DMS79 treated with DMSO at 0.1 percent for 48 hours (cell line): ENCODE results near the gene DAB1.

Source experiments
- DNase-seq: peaks from one replicate; lab custom pipeline; 2025; lab: John Stamatoyannopoulos, UW

Gene DAB1

DNA sequence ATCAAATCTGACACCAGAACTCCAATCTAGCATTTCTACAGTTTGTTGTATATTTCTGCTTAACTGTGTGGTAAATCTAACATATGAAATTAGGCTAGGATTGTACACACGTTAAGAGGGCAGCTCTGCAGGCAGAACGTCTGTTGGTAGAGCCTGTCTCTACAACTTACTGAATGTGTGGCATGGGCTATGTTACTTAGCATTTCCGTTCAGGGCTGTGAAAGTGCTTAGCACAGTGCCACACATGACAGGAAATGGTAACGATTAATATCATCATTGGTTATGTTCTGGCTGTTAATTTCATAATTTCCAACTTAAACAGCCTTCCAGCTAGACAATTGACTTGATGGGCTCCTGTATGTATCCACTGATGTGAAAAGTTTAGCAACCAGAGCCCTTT, 448.4 kb downstream of the DAB1 start:
- DNase-seq: no peak

DNA sequence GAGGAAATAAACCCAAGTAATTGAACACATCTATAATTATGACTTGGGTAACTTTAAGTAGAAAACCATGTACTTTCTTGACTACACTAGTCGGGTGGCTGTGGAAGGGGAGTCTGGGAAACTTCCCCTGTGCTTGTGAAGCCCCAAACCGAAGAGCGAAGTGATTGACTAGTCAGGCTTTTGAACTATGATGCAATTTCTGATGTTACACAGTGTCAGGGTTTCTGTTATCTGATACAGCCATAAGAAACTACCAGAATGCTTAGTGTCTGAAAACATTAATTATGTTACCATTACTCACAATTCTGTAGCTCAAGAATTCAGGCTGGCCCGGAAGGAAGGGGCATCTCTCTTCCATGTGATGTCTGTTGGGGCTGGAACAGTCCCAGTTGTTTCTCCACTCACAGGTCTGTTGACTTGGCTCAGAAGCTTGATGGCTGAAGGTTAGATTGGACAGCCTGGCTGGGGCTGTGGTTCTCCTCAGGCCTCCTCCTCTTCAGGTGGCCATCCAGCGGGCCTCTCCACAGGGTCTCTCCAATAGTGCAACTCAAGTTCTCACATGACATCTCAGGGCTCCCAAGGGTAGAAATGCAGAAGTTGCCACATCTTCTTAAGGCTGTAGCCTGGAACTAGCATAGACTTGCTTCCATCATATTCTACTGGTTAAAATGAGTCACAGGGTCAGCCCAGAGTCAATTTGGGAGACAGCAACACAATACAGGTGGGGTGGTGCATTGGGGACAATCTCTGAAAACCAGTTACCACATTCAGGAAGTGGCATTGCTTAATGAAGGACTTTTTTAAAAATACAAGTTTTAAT, 449.7 kb downstream of the DAB1 start:
- DNase-seq: no peak

DNA sequence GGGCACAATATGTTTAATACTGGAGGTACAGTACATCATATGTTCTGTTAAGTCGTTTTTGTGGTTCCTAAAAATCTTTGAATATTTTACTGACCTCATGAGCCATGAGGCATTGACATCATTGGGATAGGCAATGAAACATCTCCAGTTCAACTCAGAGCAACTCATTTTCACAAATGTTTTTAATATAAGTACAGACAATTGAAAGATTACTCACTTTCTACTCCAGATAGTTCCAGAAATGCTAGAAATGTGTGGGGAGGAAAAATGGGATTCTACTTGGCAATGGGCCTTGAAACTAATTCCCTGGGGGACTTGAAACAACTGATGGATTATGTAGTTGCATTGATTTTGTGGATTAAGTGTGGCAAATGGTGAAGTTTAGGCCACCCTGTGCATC, 450.9 kb downstream of the DAB1 start:
- DNase-seq: no peak

DNA sequence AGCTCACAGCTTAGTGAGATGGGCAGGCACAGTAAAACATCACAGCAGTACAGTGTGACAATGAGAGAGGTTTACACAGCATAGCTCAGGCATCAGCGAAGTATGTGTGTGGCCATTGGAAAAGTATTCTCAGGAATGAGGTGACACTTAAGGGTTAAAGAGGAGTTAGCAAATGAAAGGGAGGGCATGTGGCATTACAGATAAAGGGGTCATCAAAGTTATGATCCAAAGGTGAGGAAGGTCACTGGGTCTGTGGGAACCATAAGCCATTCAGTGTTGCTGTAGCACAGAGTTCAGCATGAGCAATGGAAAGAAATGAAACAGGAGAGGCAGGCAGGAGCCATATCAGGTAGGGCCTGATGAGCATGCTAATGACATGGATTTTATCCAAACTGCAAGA, 453.6 kb downstream of the DAB1 start:
- DNase-seq: no peak

DNA sequence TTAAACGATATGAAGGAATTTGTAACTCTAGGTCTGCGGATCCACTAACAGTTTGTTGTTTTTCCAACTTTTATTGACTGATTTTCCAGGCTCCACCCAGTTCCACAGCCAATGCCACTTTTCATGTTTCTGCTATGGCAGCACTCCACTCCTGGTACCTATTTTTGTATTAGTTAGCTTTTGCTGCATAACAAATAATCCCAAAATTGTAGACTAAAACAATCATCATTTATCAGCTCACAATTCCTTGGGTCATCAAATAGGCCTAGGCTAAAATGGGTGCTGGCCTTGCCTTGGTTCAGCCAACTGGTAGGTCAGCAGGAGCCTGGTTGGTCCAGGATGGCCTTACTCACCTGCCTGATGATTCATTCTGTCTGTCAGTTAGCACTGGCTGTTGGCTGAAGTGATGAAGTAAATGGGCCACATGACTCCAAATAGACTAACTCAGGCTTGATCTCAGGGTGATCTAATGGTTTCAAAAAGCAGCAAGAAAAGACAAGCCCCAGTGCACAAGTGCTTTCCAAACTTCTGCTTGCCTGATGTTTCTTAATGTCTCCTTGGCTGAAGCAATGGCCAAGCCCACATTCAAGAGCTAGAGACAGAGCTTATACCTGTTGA, 454.9 kb downstream of the DAB1 start:
- DNase-seq: no peak

DNA sequence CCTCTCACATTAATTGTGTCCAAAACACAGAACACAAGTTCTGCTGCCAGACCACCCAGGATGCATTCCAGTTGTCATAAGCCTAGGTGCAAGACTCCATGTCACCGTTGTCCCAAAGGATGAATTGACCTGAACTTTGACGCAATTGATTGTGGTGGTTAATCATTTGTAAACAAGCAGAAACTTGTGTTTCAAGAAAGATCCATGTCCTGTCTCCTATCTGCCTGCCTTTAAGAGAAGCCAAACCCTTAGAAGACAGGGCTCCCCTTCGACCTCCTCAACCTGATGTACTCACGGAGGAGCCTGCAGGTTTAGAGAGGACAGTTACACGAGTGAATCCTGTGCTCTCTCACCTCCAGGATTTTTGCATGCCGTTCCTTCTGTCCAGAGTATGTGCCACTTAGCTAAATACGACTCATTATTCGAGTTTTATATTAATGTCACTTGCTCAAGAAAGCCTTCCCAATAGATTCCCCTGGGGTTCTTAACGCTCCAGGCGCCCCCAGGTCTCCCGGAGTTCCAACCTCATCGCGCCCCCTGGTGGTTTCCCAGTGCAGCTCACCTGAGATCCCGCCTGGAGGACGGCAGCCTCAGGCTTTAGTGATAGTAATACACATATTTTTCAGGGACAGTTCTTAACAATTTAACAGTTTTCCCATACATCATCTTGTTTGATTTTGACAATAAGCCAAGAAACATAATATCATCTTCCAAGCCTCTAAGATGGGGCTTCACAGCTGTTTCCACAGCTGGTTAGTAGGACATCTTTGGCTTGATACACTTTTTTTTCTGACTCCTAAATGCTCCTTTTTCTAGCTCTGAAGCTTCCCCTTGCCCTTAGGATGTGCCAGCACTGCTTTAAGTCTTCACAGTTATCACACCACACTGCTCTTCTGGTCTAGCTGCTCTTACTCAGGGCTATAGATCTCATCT, 455.7 kb downstream of the DAB1 start:
- no peak for DNase-seq

DNA sequence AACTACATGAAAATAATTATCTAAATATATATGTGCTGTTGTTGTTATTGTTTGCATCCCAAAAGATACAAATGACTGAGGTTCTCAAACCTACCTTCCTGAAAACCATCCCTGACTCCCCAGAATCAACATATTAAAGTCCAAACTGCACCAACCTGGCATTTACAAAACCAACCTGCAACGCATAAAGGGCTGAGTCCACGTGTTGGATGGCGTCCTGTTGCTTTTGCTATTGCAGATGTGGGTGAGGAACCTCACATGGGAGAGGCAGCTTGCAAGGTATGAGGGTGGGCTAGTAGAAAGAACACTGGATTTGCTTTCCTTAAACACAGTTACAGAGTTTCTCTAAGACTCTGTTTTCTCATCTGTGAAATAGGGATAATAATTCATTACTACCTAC, 456.5 kb downstream of the DAB1 start:
- no peak for DNase-seq

DNA sequence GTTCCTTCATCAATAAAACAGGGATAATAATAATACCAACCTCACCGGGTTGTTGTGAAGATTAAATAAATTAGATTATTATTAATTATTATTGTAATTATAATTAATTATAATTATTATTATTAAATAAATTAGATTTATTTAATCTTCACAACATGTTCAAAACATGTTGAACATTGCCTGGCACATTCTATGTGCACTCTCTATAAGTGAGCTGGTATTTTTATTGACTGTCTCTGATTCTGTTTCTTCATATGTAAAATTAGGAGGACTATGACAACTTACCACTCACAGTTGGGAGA, 457.2 kb downstream of the DAB1 start:
- DNase-seq: no peak

DNA sequence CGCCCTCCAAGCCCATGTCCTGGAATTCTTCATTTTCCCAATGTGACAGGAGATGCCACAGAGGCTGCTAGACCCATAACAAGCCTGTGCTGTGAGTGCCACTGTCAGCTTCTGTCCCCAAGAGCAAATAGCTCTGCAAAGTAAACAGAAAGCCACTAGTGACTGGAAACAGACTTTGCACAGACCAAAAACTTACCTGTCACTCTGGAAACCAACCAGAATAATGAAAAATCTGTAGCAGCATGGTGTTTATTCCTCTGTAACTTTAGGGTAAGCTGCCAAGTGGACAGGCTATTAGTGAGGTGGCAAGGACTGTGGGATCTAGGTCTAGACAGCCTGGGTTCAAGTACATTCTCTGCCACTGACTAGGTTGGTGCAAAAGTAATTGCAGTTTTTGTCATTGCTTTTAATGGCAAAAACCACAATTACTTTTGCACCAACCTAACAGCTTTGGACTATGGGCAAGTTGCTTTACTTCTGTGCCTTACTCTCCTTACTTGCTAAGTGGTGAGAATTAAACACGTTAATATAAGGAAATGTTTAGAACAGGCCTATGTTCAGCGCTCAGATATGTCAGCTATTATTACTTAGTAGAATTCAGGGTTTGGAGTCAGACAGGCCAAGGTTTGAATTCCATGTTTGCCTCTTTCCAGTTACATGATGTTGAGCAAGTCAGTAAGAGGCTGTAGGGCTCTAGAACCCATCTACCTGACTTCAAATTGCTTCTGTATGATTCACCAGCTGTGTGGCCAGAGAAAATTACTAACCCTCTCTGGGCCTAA, 457.8 kb downstream of the DAB1 start, which contains the start of gene C8B:
Gene C8B (minus strand): TSS at position 100 of the 782 bp plus-strand sequence. CDS start 67 bp downstream, at position 33.
- no peak for DNase-seq

DNA sequence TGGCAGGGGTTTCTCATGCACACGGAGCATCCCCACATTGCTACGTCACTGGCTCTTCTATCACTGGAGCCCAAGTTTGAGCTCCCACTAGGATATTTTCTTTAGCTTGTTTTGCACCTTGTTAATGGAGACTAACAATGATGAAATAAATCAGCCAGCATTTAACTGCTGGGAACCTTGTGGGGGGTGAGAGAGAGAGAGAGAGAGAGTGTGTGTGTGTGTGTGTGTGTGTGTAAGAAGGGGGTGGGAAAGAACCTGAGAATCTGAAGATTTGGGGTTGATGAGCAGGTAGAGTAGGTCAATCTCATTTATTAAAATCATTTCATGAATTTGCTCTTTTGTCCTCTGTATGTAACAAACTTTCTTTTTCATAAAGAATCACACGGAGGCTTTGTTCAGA, 458.7 kb downstream of the DAB1 start:
- DNase-seq: no peak

DNA sequence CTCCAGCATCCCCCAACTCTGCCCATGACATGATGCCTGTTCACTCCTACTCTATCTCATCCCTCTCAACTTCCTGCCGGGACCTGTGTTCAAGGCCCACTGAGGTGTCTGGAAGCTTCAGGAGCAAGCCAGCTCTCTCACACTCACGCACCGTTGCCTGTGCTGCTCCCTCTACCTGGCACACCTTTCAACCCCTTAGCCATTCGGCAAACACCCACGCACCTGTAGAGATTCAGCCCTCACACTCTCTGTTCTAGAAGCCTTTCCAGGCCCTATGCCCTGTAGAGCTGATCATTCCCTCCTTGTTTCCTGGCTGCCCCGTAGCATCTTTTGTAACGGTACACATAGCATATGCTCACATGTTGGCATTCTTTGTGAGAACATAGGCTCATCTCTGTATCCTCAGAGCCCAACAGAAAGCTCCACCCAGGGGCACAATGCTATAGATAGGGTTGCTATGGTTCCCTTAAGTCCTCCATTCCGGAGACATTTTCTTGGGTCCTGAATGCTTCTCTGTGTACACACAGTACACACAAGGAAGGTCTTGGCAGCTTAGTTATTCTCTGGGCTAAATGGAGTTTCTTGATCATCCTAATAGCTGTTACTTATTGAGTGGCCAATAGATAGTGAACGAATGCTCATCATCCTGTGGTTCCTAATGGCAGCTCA, 459.4 kb downstream of the DAB1 start:
- DNase-seq: no peak

DNA sequence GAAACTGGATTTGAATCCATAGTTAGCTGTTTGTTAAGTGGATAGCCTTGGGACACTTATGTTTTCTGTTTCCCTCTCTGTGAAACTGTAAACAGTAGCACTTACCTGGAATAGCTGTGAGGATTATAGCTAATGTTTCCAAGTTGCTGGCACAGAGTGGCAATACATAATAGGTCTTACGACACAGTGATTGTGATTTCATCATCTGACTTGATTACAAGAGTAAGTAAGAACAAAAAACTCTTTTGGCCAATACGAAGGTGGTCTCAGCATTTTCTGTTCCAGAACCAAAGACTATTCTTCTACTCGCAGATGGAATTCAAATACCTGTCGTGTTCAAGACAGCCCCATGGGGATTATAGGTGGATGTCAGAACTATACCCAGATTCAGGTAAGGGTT, 460.2 kb downstream of the DAB1 start:
- no peak for DNase-seq

DNA sequence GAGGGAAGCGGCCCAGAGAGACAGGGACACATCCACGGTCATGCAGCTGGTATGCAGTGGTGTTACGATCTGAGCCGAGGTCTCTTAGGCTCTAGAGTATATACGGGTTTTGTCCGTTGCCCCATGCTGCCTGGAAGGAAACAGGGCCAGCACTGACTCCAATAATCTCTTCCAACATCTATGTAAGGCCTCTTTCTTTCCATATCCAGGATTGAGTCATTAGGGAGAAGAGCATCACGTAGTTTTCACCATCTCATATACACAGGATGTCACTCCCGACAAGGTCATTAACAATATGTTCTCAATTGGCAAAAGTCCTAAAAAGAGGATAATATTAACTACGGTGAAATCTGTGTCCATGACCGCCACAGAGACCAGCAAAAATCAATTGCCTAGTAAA, 462.4 kb downstream of the DAB1 start:
- DNase-seq: no peak

DNA sequence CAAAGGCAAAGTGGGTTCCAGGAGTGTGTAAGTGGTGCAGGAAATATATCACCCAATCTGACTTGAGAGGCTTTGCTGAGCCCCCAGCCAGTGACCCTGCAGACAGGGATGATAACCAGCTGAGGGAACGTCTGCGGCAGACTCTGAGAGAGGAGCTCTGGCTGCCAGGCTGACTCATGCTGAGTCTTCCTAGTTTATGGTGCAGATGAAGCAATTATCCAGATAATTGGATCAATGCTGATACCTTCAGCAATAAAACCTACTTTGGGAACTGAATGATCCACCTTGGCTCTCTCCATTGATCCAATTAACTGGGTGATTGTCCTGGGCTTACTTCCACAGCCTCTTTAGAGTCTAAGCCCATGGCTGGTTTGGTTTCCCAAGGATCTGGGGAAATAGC, 465.3 kb downstream of the DAB1 start:
- no peak for DNase-seq

DNA sequence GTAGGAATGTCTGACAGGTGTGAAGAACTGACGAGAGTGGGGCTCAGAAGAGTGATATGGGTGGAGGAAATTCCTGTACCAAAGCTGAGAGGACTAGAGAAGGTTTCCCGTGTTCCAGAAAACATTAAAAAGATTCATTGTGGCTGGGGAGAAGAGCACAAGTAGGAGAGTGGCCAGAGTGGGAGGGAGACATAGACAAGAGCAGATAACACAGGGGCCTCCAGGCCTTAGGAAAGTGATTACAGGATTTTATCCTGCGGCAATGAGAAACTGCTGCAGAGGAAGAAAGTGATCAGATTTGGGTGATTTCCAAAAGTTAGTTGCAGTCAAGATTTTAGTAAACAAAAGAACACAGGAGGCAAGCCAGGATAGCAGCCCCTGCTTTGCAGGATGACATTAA, 465.9 kb downstream of the DAB1 start:
- no peak for DNase-seq

DNA sequence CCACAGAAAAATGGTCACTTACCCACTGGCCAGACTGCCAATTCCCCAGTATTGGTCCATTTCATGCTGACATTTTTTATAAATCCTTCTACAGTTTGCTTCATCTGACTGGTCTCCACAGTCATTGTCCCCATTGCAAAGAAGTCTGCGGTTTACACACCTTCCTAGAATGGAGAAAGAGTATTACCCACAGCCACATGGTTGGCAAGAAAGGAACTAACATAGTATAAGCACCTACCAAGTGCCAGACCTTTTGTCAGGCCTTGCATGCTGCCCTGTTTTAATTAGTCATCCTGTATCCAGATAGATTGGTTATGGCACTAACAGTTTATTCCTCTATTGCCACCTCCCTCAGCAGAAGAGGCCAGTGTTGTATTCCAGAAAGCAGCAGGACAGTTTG, 469.2 kb downstream of the DAB1 start:
- no peak for DNase-seq

DNA sequence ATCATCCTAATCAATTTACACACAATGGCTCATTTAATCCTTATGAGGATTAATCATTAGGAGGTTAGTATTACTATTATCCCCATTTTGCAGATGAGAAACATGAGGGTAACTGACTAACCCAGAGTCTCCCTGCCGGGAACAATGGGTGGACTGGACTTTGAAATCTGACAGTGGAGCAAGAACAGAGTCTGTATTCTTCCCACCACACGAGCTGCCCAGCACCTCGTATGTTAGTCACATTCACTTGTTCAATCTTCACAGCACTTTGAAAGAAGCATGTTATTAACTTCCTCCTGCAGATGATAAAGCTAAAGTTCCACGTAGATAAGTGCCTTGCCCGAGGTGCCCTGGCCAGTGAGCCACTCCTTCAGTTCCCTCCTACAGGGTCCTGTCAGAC, 470.5 kb downstream of the DAB1 start:
- no peak for DNase-seq

DNA sequence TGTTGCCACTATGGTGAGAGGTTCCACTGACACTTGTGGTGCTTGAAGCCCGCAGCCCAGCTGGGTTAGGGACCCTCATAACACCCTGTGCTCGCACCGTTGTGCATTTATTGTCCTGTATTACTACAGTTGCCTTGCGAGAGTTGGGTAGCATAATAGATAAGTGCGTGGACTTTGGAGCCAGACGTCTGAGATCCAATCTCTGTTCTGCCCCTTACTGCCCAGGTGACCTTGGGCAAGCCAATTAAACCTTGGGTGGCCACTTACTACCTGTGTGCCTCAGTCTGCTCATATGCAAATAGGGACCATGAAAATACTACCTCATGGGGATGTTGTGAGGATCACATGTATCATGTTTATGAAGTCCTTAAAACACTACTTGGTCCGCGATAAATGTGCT, 471.4 kb downstream of the DAB1 start:
- DNase-seq: no peak

DNA sequence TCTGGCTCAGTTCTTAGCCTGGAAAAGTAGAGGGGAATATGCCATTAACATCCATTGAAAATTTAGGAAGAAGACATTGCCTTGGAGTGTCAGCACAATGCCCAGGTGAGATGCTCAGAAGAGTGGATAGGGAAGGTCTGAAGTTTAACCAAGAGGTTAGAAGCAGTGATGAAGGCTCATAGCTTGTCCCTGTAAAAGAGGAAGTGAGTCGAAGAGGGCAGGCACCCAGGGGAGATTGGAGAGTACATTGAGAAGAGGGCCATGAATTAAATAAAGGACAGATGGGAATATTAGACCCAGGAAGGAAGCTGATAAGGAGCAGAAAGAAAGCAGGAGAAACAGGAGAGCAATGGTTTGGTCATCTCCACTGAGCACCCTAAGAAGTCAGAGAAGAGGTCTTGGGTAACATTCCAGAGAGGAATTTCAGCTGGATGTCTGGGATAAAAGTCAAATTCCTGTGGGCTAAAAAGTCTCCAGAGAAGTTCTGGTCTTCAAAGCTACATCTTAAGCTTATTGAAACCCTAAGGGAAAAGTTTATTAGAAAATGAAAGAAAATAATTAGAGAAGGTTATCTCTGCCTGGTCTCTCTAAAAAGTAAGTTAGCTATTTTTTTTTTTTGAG, 475.3 kb downstream of the DAB1 start:
- DNase-seq: no peak
